Retinal pigment epithelial cell (primary cell): ENCODE data around the gene FLAD1.

ENCODE experiments used
- DNase-seq: peaks from one replicate; pipeline ENCODE4 v3.0.0-alpha.2; 2010; ENCODE audit warnings: low read depth
- H3K4me3 ChIP-seq: 2 replicates; pipeline ENCODE4 v1.5.1; 2011; ENCODE audit warnings: mild to moderate bottlenecking, low read length, control low read depth, moderate library complexity
- CTCF ChIP-seq: conservative IDR thresholded peaks from 2 replicates; pipeline ENCODE4 v1.5.1; 2011; ENCODE audit warnings: low read depth, low read length, control low read depth, inconsistent platforms

FLAD1 gene

DNA sequence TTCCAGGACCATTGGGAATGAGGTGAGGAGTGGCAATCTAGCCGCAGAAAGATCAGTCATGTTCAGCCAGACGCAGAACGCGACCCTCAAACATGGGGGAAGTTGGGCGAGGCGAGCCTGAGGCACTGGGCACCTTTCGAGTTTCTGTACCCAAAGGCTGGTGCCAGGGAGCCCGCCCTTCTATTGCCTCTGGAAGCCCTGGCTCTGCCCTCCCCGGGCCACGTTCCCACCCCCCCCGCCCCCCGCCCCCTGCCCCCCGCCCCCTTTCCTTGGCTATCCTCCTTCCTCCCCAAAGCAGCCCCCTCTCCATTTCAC lies 17.2 kb downstream of the FLAD1 start:
- no peak for DNase-seq
- H3K4me3 ChIP-seq = peak overlapping the region; percentile 90
- TF ChIP-seq CTCF = no peak

DNA sequence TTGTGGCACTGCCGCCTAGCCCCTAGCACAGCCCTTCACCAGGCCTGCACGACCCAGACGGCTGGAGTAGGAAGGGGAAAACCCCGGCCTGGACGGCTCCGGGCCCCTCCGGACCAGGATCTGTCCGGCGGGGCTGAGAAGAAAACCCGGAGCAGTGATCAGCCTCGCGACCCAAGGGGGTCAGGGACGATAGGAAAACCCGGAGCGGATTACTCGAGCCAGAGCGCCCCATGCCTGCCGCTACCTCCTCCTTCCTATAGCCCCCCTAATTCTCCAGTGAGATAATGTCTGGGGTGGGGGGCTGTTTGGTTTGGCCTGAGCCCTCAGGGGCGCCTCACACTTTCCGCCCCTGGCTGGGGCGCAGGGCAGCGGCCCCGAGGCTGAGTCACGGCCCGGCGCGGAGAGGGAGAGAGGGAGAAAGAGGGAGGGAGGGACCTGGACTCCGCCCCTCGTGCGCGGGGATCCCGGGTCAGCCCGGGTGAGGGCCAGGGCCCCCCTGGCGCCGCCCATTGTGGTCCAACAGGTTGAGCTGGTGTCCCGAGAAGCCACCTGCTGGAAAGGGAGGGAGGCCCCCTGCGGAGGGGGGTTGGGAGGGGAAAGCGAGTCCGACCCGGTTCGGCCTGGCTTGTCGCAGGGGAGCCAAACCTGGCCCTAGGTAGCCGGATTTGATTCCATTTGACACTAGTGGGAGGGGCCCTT lies 17.7 kb downstream of the FLAD1 start:
- DNase-seq = peak; percentile 57
- TF ChIP-seq CTCF = no peak
- H3K4me3 ChIP-seq = peak overlapping the region; percentile 90

- H3K4me3 ChIP-seq = peak overlapping the region; percentile 90
- DNase-seq = no peak
- no peak for TF ChIP-seq CTCF
These were observed 18.2 kb downstream of the FLAD1 start for GRCh38 chr1:155001425-155001674.

GRCh38 chr1:155001675-155002463 lies 18.7 kb downstream of the FLAD1 start:
- peak; percentile 62 for TF ChIP-seq CTCF
- peak; percentile 97 for DNase-seq
- H3K4me3 ChIP-seq = peak overlapping the region; percentile 90

GRCh38 chr1:155002464-155003226 lies 19.5 kb downstream of the FLAD1 start, which contains the start of gene ZBTB7B:
Gene ZBTB7B, plus strand, starts transcription at chr1:155002802. Its CDS starts 11,859 bp downstream, at chr1:155014661.
- no peak for DNase-seq
- no peak for TF ChIP-seq CTCF
- peak within 1 kb of the TSS; percentile 90 for H3K4me3 ChIP-seq

- no peak for TF ChIP-seq CTCF
- DNase-seq = no peak
These were observed 20.2 kb downstream of the FLAD1 start for GRCh38 chr1:155003227-155003765.

More at GRCh38 chr1:155003227-155003765, 20.2 kb downstream of the FLAD1 start:
- peak overlapping the region; percentile 90 for H3K4me3 ChIP-seq
